H1 (cell line): ENCODE results near the gene CNBD2. TPM values are rescaled to one million over a fixed set of nuclear protein-coding genes. Genes with fewer than 3 reads are reported as not detected.
A peak's percentile ranks its signal among the peaks of the same experiment; 100 is the strongest.

Experiments used
- CTBP2 ChIP-seq: IDR thresholded peaks from 2 replicates; pipeline ENCODE4 v1.7.0; 2011; ENCODE audit warnings: borderline replicate concordance, mild to moderate bottlenecking, moderate library complexity, mixed read lengths, low read length; ENCODE audit not compliant: insufficient read depth, insufficient read length
- FOSL1 ChIP-seq: IDR thresholded peaks from 2 replicates; pipeline ENCODE4 v1.6.1; 2011; ENCODE audit warnings: mild to moderate bottlenecking, low read depth, low read length, moderate library complexity; ENCODE audit not compliant: insufficient read depth
- SP1 ChIP-seq: IDR thresholded peaks from 2 replicates; pipeline ENCODE4 v1.6.1; 2011; ENCODE audit warnings: low read depth, low read length
- TAF1 ChIP-seq: IDR thresholded peaks from 2 replicates; pipeline ENCODE4 v1.6.1; 2011; ENCODE audit warnings: mild to moderate bottlenecking, low read depth, low read length
- polyA plus RNA-seq, 7 experiments: library from polyadenylated mRNA; depleted of rRNA in 3 of 7; stranded (reverse) in 5 of 7; unstranded in 2 of 7; fragments of >200 nt in 5 of 7; fragments of 200-250 nt in 2 of 7; gene quantifications; 1 replicate in 5 of 7; 2 replicates in 1 of 7; 4 replicates in 1 of 7; pipeline versions ENCODE4 v1.2.1 to v1.2.3, GENCODE V29; 2011 to 2013; ENCODE audit warnings: missing spikeins in 2 of 7, mixed read lengths in 2 of 7
- total RNA-seq: library from RNA; stranded (reverse); fragmentation: NEBNext Ultra II Directional; extraction: Animal tissue kit (Norgen Biotek cat#: 25700); gene quantifications from 2 replicates; pipeline ENCODE4 v1.2.1, GENCODE V29; 2021
- TF ChIP-seq, protein P1 (sequence below), 3 experiments: IDR thresholded peaks; 1 replicate in 2 of 3; 2 replicates in 1 of 3; pipeline versions ENCODE4 v1.5.1 to v1.6.1; 2011; ENCODE audit warnings: low read length in 3 of 3, mild to moderate bottlenecking in 3 of 3, inconsistent platforms in 2 of 3, low read depth in 1 of 3, moderate library complexity in 1 of 3; ENCODE audit not compliant: insufficient read depth in 1 of 3; ENCODE audit errors: control extremely low read depth in 1 of 3

The CNBD2 gene
- total and polyA plus RNA-seq, 2 of the 8 experiments (the other 6 are each of a cell fraction or from before 2014, with no cell fraction given): 2.6 to 4.5 TPM

DNA sequence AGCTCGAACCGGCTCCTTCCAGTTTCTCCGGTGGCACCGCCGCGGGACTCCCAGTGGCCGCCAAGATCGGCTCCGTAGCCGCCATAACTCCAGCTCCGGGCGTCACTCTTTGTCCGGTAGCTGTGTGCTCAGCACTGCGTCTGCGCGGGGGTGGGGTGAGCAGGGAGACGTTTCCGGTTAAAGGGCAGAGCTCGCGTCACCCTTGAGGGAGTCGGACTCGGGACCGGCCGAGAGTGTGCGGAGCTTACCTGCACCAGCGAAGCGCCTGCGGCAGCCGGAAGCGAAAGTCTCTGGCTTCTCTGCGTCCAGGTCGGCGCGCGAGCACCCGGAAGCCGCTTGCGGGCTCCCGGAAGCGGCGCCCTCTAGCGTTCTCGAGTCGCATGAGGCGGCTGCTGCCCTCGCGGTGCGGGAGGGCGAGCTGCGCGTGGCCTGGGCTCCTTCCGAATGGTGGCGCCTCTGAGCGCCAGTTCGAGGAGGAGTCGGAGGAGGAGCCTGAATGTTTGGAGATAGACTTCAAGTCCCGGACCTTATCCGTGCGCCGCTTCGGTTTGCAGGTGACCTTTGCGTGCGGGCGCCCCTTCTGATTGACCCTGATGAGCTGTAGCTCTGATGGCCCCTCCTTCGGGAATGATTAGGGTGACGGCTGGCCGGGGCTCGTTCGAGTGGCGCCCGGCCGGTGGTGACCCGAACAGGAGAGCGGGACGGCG lies 14.0 kb upstream of the CNBD2 start, which contains the start of gene SCAND1 (continued):
- TF ChIP-seq FOSL1 (no peak), SP1 (peak; percentile 78), CTBP2 (peak; percentile 22), TAF1 (peak; percentile 98)
- TF ChIP-seq, protein P1, sequence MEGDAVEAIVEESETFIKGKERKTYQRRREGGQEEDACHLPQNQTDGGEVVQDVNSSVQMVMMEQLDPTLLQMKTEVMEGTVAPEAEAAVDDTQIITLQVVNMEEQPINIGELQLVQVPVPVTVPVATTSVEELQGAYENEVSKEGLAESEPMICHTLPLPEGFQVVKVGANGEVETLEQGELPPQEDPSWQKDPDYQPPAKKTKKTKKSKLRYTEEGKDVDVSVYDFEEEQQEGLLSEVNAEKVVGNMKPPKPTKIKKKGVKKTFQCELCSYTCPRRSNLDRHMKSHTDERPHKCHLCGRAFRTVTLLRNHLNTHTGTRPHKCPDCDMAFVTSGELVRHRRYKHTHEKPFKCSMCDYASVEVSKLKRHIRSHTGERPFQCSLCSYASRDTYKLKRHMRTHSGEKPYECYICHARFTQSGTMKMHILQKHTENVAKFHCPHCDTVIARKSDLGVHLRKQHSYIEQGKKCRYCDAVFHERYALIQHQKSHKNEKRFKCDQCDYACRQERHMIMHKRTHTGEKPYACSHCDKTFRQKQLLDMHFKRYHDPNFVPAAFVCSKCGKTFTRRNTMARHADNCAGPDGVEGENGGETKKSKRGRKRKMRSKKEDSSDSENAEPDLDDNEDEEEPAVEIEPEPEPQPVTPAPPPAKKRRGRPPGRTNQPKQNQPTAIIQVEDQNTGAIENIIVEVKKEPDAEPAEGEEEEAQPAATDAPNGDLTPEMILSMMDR (IDR thresholded peaks at IDR 0.05; ENCODE audit: control extremely low read depth in 1 of 3, insufficient read depth in 1 of 3, low read depth in 1 of 3, low read length in 3 of 3): peak; percentile 95 to 99 (median 98)
- TF ChIP-seq, all 59 proteins: peak for 26
